HepG2 (cell line): ENCODE results near the gene LRPPRC. TPM values are rescaled to one million over a fixed set of nuclear protein-coding genes. Genes with fewer than 3 reads are reported as not detected.
A peak's percentile ranks its signal among the peaks of the same experiment; 100 is the strongest.

Experiments
- FOXK1 ChIP-seq: sonication (generic); formaldehyde crosslinking; IDR thresholded peaks from 2 replicates; pipeline ENCODE4 v1.4.0; 2020; ENCODE audit warnings: low read depth, missing genetic modification reagents, borderline replicate concordance
- HIC2 ChIP-seq: sonication (generic); formaldehyde crosslinking; IDR thresholded peaks from 2 replicates; pipeline ENCODE4 v1.9.0; 2022; ENCODE audit warnings: low read depth, missing genetic modification reagents
- KLF13 ChIP-seq: sonication (generic); formaldehyde crosslinking; IDR thresholded peaks from 2 replicates; pipeline ENCODE4 v1.4.0; 2020; ENCODE audit warnings: mild to moderate bottlenecking, missing genetic modification reagents
- NFRKB ChIP-seq: fragments of 450-650 bp; IDR thresholded peaks from 2 replicates; pipeline ENCODE4 v1.6.1; 2017
- ZNF318 ChIP-seq: sonication (generic); formaldehyde crosslinking; IDR thresholded peaks from 2 replicates; pipeline ENCODE4 v1.4.0; 2020; ENCODE audit warnings: mild to moderate bottlenecking, missing genetic modification reagents
- ZNF563 ChIP-seq: sonication (generic); formaldehyde crosslinking; IDR thresholded peaks from 2 replicates; pipeline ENCODE4 v1.8.0; 2022; ENCODE audit warnings: mild to moderate bottlenecking, moderate library complexity, missing genetic modification reagents
- ZNF629 ChIP-seq: sonication (generic); formaldehyde crosslinking; conservative IDR thresholded peaks from 2 replicates; pipeline ENCODE4 v1.5.0; 2020; ENCODE audit warnings: missing genetic modification reagents
- ZNF720 ChIP-seq: sonication (generic); formaldehyde crosslinking; IDR thresholded peaks from 2 replicates; pipeline ENCODE4 v1.4.0; 2020; ENCODE audit warnings: missing genetic modification reagents
- ZNF749 ChIP-seq: sonication (generic); formaldehyde crosslinking; IDR thresholded peaks from 2 replicates; pipeline ENCODE4 v1.8.0; 2022; ENCODE audit warnings: mild to moderate bottlenecking, missing genetic modification reagents, moderate library complexity, borderline replicate concordance
- polyA plus RNA-seq, 8 experiments: library from polyadenylated mRNA; depleted of rRNA in 3 of 8; stranded (reverse) in 7 of 8; unstranded in 1 of 8; fragments of >200 nt; fragmentation: Illumina TruSeq in 4 of 8; extraction: Trizol in 4 of 8; gene quantifications; 2 replicates each; pipeline versions ENCODE4 v1.2.1 to v1.2.3, GENCODE V29; 2011 to 2016; ENCODE audit warnings: low read depth in 4 of 8, missing spikeins in 1 of 8, mixed read lengths in 1 of 8; ENCODE audit not compliant: insufficient read depth in 1 of 8
- total RNA-seq, 5 experiments: library from RNA; depleted of rRNA; stranded (reverse); fragments of >200 nt; fragmentation: Illumina TruSeq; extraction: Trizol; gene quantifications; 2 replicates each; pipeline ENCODE4 v1.2.3, GENCODE V29; 2016; ENCODE audit warnings: low read depth in 1 of 5
- TF ChIP-seq, protein P1 (sequence below): sonication (generic); formaldehyde crosslinking; conservative IDR thresholded peaks from 2 replicates; pipeline ENCODE4 v1.8.0; 2022; ENCODE audit warnings: low read depth, missing genetic modification reagents
- TF ChIP-seq, protein P2 (sequence below): sonication (generic); formaldehyde crosslinking; IDR thresholded peaks from 2 replicates; pipeline ENCODE4 v1.5.0; 2020; ENCODE audit warnings: mild to moderate bottlenecking, missing genetic modification reagents, borderline replicate concordance
- TF ChIP-seq, protein P3 (sequence below): sonication (generic); formaldehyde crosslinking; IDR thresholded peaks from 2 replicates; pipeline ENCODE4 v1.8.0; 2022; ENCODE audit warnings: mild to moderate bottlenecking, missing genetic modification reagents

Gene LRPPRC
- total and polyA plus RNA-seq, 2 of the 13 experiments (the other 11 are each of a cell fraction or from before 2014, with no cell fraction given): 117 to 167 TPM

GRCh38 chr2:43995733-43996533 is at the start of gene LRPPRC (continued):
- TF ChIP-seq ZNF318: peak; percentile 56; the same call in 1 of the 2 replicates
- TF ChIP-seq, protein P1, sequence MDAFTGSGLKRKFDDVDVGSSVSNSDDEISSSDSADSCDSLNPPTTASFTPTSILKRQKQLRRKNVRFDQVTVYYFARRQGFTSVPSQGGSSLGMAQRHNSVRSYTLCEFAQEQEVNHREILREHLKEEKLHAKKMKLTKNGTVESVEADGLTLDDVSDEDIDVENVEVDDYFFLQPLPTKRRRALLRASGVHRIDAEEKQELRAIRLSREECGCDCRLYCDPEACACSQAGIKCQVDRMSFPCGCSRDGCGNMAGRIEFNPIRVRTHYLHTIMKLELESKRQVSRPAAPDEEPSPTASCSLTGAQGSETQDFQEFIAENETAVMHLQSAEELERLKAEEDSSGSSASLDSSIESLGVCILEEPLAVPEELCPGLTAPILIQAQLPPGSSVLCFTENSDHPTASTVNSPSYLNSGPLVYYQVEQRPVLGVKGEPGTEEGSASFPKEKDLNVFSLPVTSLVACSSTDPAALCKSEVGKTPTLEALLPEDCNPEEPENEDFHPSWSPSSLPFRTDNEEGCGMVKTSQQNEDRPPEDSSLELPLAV (CRISPR knock-in tag): no peak
- TF ChIP-seq ZNF720: no peak
- TF ChIP-seq KLF13: no peak
- peak; percentile 86 for TF ChIP-seq FOXK1
- no peak; the same call in 1 of the 2 replicates for TF ChIP-seq ZNF749 (CRISPR knock-in tag)
- peak; percentile 83 for TF ChIP-seq ZNF563 (CRISPR knock-in tag)
- TF ChIP-seq ZNF629: peak; percentile 49; the same call in 1 of the 2 replicates
- TF ChIP-seq, protein P2, sequence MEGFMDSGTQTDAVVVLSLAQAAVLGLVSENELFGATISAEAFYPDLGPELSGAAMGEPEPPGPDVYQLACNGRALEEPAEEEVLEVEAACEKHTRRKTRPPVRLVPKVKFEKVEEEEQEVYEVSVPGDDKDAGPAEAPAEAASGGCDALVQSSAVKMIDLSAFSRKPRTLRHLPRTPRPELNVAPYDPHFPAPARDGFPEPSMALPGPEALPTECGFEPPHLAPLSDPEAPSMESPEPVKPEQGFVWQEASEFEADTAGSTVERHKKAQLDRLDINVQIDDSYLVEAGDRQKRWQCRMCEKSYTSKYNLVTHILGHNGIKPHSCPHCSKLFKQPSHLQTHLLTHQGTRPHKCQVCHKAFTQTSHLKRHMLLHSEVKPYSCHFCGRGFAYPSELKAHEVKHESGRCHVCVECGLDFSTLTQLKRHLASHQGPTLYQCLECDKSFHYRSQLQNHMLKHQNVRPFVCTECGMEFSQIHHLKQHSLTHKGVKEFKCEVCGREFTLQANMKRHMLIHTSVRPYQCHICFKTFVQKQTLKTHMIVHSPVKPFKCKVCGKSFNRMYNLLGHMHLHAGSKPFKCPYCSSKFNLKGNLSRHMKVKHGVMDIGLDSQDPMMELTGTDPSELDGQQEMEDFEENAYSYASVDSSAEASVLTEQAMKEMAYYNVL: no peak
- no peak for TF ChIP-seq HIC2 (CRISPR knock-in tag)
- no peak for TF ChIP-seq NFRKB
- TF ChIP-seq, protein P3, sequence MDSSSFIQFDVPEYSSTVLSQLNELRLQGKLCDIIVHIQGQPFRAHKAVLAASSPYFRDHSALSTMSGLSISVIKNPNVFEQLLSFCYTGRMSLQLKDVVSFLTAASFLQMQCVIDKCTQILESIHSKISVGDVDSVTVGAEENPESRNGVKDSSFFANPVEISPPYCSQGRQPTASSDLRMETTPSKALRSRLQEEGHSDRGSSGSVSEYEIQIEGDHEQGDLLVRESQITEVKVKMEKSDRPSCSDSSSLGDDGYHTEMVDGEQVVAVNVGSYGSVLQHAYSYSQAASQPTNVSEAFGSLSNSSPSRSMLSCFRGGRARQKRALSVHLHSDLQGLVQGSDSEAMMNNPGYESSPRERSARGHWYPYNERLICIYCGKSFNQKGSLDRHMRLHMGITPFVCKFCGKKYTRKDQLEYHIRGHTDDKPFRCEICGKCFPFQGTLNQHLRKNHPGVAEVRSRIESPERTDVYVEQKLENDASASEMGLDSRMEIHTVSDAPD: no peak
